Stimulated activated CD8-positive, alpha-beta memory T cell treated with anti-CD3 and anti-CD28 coated beads, Interleukin-4, amount 100 ng/mL, for 4 hours (primary cell): ENCODE measurements around the gene OR52N5.

ENCODE experiments used
- DNase-seq, 2 donors: peaks; one replicate each; pipeline ENCODE4 v3.0.0-alpha.2; 2020; ENCODE audit warnings: low read depth in 2 of 2, low spot score in 1 of 2

The OR52N5 gene

DNA sequence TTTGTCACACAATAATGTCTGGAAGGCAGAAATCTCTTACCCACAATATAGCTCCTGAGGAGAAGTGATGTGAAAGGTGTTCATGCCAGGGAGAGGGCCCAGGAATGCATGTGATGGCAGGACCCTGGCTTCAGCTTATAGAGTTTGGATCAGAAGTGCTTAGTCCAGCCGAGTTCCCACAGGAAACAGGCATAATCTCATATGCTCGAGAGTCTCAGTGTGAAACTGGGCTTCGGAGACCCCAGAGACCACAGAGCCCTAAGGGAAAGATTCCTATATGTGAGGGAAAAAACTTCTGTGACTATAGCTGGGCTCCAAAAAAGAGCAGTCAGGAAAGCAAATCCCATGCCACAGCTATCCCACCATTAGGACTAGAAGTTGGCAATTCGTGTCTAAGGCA is at the start of gene OR52N5:
Gene OR52N5, minus strand, starts transcription at position 101 of the 400 bp plus-strand sequence. CDS start 4,721 bp downstream, outside the sequence.
- no peak for DNase-seq

DNA sequence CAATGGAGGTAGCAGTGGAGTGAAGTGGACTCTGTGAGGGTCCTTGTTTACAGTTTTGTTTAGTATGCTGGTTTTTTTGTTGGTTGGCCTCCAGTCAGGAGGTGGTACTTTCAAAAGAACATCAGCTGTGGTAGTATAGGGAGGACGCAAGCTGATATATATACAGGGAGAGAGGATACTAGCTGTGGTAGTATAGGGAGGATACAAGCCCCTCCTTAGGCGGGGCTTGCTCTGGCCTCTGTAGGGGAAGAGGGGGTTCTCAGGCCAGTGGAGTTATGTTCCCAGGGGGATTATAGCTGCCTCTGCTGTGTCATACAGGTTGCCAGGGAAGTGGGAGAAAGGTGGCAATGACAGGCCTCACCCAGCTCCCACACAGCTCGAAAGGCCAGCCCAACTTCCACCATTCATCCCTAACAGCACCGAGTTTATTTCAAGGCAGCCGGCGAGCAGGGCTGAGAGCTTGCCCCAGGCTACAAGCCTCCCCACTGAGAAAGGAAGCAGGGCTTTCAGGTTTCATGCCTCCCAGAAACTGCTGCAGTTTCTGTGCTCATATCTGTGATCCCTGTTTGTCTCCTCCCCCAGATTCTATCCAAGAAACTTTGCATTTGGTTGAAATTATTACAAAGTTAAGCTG is 48.2 kb upstream of the OR52N5 start:
- DNase-seq: no peak

- DNase-seq: no peak
Measured at GRCh38 chr11:5818245-5818886, 35.2 kb upstream of the OR52N5 start.

GRCh38 chr11:5815534-5815933 is 32.4 kb upstream of the OR52N5 start:
- no peak for DNase-seq

- no peak for DNase-seq
Measured at GRCh38 chr11:5809905-5810795, 27.0 kb upstream of the OR52N5 start.

DNA sequence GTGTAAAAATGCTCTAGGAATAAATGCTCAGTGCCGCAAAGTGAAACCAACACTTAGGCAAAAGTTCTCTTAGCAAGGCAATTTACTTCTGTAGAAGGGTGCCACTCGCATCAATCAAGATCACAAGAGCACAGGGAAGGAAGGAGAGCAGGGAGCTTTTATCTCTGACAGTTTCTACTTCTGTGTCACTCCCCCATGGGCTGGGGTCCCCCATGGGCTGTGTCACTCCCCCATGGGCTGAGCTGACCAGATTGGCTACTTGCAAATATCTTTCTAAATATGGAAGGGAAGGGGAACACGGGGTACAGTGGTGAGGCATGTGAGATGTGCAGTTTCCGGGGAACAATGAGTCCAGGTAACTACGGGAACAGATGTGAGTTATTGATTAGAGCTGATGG is 26.0 kb upstream of the OR52N5 start:
- DNase-seq: no peak

DNA sequence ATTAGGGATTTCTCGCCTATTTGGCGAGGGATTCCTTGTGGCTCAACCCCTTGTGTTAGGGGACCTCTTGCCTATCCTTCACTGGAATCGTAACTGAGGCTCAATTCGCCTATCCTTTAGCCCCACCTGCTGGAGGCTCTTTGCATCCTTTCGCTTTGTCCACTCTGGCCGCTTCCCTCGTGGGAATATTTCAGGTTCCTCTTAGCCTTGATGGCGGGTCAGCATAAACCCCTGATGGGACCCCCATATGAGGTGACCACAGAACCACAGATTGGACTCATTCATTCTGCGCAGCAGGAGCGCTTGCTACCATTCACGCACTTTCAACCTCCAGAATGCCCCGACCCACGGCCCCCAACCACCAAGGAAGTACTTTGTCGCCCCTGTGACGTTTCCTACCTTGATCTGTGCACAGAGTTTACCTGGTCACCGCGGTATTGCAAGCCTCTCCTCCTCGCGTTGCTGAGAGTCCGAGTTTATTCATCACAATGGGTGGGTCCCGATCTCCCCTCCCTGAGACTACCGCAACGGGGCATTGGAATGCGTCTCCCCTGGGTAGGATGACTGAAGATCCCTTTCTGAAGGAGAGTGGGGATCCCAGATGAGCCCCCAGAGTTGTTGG is 25.5 kb upstream of the OR52N5 start, which contains the start of gene OR52N2:
Gene OR52N2, plus strand, starts transcription at position 425 of the 622 bp plus-strand sequence. CDS start 11,412 bp downstream, outside the sequence.
- peak; percentile 37 to 46 for DNase-seq

DNA sequence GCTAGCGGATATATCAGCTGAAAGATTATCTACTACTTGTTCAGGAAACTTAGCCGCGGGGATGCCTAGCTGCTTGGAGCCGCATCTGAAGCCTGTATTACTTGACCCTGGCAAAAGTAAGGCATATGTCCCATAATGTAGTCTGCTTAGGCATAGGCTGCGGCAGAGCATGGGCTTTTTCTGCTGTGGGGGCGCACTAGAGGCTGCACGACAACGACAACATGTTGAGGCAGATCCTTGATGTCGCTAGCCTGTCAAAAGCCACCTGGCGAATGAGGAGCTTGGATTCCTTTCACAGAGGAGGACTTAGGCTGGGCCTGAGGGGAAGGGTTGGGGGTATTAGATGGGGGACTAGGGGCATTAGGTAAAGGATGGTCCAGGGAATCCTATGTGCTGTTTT is 24.4 kb upstream of the OR52N5 start:
- no peak for DNase-seq

DNA sequence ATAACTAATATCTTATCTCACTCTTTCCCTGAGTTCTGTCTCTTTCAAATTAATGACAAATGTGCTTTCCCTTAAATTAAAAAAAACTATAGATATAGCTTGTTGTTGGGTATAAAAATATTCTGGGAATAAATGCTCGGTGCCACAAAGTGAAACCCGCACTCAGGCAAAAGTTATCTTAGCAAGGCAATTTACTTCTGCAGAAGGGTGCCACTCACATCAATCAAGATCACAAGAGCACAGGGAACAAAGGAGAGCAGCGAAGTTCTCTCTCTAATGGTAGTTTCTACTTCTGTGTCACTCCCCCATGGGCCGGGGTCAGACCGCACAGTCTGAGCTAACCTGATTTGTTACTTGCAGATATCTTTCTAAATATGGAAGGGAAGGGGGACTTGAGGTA is 20.8 kb upstream of the OR52N5 start:
- DNase-seq: no peak

DNA sequence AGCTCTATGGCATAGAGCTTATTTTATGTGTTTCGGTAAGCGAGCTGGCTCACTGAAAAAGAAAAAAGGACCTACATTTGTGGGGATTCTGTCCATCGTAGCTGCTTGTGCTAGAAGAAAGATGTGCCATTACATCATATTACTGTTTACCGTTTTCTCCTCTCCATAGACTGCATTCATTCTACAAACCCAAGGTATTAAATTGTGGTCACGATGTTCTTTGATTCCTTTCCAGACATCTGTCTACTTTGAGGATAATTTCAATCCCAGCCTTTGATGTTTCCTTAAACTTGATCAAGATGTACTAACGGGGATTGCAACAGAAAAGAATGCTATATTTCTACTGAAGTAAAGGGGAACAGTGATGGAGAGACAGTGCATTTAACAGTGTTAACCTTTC is 13.4 kb upstream of the OR52N5 start:
- DNase-seq: no peak

GRCh38 chr11:5791165-5791564 is 8.0 kb upstream of the OR52N5 start, which contains the start of gene OR52N1:
OR52N1 (minus strand) TSS chr11:5791265; CDS start chr11:5788816, 2,449 bp downstream.
- no peak for DNase-seq

DNA sequence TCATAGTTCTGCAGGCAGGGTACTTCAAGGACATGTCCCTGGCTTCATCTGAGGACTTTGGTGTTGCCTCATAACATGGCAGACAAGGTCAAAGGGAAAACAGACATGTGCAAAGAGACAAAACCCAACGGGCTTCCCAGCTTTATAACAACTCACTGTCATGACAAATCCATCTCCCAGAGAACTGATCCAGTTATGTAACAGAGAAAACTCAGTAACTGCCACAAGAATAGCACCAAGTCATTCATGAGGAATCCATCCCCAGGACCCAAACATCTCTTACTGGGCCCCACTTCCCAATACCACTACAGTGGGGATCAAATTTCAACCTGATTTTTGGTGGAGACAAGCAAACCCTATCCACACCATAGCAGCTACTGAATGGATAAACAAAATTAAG is 16.1 kb downstream of the OR52N5 start:
- DNase-seq: no peak

DNA sequence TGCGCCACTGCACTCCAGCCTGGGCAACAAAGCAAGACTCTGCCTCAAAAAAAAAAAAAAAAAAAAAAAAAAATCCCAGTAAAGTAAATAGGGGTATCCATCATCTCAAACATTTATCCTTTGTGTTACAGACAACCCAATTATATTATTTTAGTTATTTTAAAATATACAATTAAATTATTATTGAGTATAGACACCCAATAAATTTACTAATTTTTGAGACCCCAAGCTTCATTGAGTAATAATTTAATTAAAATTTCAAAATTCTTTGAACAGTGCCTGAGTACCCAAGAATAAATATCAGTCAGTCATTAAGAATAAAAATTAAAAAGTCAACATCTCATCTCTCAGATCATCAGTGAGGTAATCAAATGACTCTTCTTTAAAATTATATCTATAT is 29.2 kb downstream of the OR52N5 start, which contains the start of gene OR52N4:
Gene OR52N4, plus strand, starts transcription at position 301 of the 400 bp plus-strand sequence. CDS start 498 bp downstream, outside the sequence.
- no peak for DNase-seq

GRCh38 chr11:5749836-5750235 is 33.3 kb downstream of the OR52N5 start:
- no peak for DNase-seq

GRCh38 chr11:5746614-5747013 is 36.5 kb downstream of the OR52N5 start:
- no peak for DNase-seq

- no peak for DNase-seq
Measured at GRCh38 chr11:5738431-5738830, 44.7 kb downstream of the OR52N5 start.

GRCh38 chr11:5737670-5738392 is 45.3 kb downstream of the OR52N5 start:
- DNase-seq: no peak

DNA sequence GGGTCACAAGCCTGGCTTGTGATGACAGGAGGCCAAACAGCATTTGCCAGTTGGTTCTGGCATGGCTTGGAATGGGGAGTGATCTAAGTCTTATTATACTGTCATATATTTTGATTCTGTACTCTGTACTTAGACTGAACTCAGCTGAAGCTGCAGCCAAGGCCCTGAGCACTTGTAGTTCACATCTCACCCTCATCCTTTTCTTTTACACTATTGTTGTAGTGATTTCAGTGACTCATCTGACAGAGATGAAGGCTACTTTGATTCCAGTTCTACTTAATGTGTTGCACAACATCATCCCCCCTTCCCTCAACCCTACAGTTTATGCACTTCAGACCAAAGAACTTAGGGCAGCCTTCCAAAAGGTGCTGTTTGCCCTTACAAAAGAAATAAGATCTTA is 46.1 kb downstream of the OR52N5 start:
- DNase-seq: no peak

- no peak for DNase-seq
Measured at GRCh38 chr11:5736396-5736795, 46.8 kb downstream of the OR52N5 start, which contains the start of gene OR56B1. OR56B1 (plus strand) TSS chr11:5736448; CDS start chr11:5736517, 69 bp downstream.

GRCh38 chr11:5727691-5728090 is 55.5 kb downstream of the OR52N5 start:
- no peak for DNase-seq
